Smooth muscle cell (in vitro differentiated cells): ENCODE measurements around the gene UBE3C. TPM values are rescaled to one million over a fixed set of nuclear protein-coding genes. Genes with fewer than 3 reads are reported as not detected.

Experiments used
- DNase-seq: peaks from one replicate; lab custom pipeline; 2025; ENCODE audit not compliant: unreplicated experiment; lab: John Stamatoyannopoulos, UW
- H2AFZ ChIP-seq: fragments of 200-600 bp; sonication (generic); 2 replicates; pipeline ENCODE4 v1.6.0; 2016; ENCODE audit warnings: antibody characterized with exemption, low read depth, mild to moderate bottlenecking
- H3F3A ChIP-seq: fragments of 200-600 bp; sonication (generic); 2 replicates; pipeline ENCODE4 v1.6.0; 2017; ENCODE audit warnings: antibody characterized with exemption, low read depth
- H3K27ac ChIP-seq: fragments of 200-600 bp; sonication (generic); 2 replicates; pipeline ENCODE4 v1.5.1; 2016; ENCODE audit warnings: low read depth, mild to moderate bottlenecking
- H3K27me3 ChIP-seq: fragments of 200-600 bp; sonication (generic); 2 replicates; pipeline ENCODE4 v1.6.1; 2016; ENCODE audit warnings: low read depth, mild to moderate bottlenecking
- H3K36me3 ChIP-seq: fragments of 200-600 bp; sonication (generic); 2 replicates; pipeline ENCODE4 v1.5.1; 2016; ENCODE audit warnings: low read depth
- H3K4me1 ChIP-seq: fragments of 200-600 bp; sonication (generic); 2 replicates; pipeline ENCODE4 v1.5.1; 2016; ENCODE audit warnings: low read depth
- H3K4me2 ChIP-seq: fragments of 200-600 bp; sonication (generic); 2 replicates; pipeline ENCODE4 v1.6.0; 2016; ENCODE audit warnings: mild to moderate bottlenecking
- H3K4me3 ChIP-seq: fragments of 200-600 bp; sonication (generic); 2 replicates; pipeline ENCODE4 v1.5.1; 2016; ENCODE audit warnings: mild to moderate bottlenecking
- H3K79me2 ChIP-seq: fragments of 200-600 bp; sonication (generic); 2 replicates; pipeline ENCODE4 v1.6.0; 2016; ENCODE audit warnings: low read depth, mild to moderate bottlenecking
- H3K9ac ChIP-seq: fragments of 200-600 bp; sonication (generic); 2 replicates; pipeline ENCODE4 v1.6.0; 2016; ENCODE audit warnings: low read depth
- H3K9me3 ChIP-seq: fragments of 200-600 bp; sonication (generic); replicated peaks from 2 replicates; pipeline ENCODE4 v1.5.1; 2016; ENCODE audit warnings: low read depth
- H4K20me1 ChIP-seq: fragments of 200-600 bp; sonication (generic); 2 replicates; pipeline ENCODE4 v1.6.0; 2016; ENCODE audit warnings: low read depth
- WGBS: methylation state at CpG from one replicate; pipeline ENCODE4 v1.1.7; 2016; ENCODE audit warnings: low lambda C conversion rate; 5-methylcytosine and 5-hydroxymethylcytosine counted together
- polyA plus RNA-seq: library from polyadenylated mRNA; unstranded; fragments of >200 nt; fragmentation: Nextera tagmentation; extraction: Ambion mirVana; gene quantifications from 2 replicates; pipeline ENCODE4 v1.2.1, GENCODE V29; 2016
- total RNA-seq: library from RNA; depleted of rRNA; stranded (reverse); fragments of >200 nt; gene quantifications from 2 replicates; pipeline ENCODE4 v1.2.3, GENCODE V29; 2014
- TF ChIP-seq, protein P1 (sequence below): fragments of 200-600 bp; sonication (generic); IDR thresholded peaks from 2 replicates; pipeline ENCODE4 v1.5.1; 2017; ENCODE audit warnings: borderline replicate concordance, mild to moderate bottlenecking, antibody characterized with exemption; ENCODE audit not compliant: insufficient read depth, poor library complexity, severe bottlenecking

The UBE3C gene
- total and polyA plus RNA-seq, 2 experiments from 2014 or later = 16.3 to 43.1 TPM

DNA sequence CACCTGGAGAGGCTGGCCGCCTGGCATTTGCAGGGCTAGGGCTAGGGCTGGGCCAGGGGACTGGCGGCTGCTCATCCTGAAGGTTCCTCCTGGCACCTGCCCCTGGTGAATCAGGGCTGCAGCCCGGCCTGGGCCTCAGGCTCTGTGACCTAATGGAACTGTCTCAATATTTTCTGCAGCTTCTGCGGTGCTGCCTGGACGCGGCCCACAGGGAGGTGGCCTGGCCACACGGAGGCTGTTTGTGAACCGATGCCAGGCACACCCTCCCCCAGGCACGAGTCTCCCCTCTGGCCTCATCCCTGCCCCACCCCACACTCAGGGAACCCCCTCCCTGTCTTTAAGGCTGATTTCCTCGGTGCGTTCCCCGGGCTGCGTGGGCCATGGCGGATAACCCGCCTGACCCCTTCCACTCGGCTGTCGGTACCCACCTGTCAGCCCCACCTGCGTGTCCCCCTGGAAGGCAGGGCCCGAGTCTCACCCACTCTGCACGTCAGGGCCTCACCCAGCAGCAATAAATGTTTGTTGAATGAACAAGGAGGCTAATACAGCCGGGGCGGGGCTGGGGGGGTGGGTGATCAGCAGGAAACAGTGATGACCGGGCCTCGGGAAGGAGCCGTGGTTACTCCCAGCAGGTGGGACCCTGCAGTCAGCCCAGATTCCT is 143.5 kb downstream of the UBE3C start:
- H3K79me2 ChIP-seq = no peaks in the 10 kb centered on the region
- no peaks in the 10 kb centered on the region for H3K4me1 ChIP-seq
- no peak overlapping the region for H3K9ac ChIP-seq
- no peak overlapping the region for H3K4me3 ChIP-seq
- no peak for DNase-seq
- H3F3A ChIP-seq = no peaks in the 10 kb centered on the region
- no peaks in the 10 kb centered on the region for H3K27me3 ChIP-seq
- H2AFZ ChIP-seq = no peak overlapping the region
- no peak overlapping the region for H3K27ac ChIP-seq
- TF ChIP-seq, protein P1, sequence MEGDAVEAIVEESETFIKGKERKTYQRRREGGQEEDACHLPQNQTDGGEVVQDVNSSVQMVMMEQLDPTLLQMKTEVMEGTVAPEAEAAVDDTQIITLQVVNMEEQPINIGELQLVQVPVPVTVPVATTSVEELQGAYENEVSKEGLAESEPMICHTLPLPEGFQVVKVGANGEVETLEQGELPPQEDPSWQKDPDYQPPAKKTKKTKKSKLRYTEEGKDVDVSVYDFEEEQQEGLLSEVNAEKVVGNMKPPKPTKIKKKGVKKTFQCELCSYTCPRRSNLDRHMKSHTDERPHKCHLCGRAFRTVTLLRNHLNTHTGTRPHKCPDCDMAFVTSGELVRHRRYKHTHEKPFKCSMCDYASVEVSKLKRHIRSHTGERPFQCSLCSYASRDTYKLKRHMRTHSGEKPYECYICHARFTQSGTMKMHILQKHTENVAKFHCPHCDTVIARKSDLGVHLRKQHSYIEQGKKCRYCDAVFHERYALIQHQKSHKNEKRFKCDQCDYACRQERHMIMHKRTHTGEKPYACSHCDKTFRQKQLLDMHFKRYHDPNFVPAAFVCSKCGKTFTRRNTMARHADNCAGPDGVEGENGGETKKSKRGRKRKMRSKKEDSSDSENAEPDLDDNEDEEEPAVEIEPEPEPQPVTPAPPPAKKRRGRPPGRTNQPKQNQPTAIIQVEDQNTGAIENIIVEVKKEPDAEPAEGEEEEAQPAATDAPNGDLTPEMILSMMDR = no peak
- WGBS = 70% methylated on average over 25 of the region's 25 CpGs
- no peaks in the 10 kb centered on the region for H3K36me3 ChIP-seq
- H3K9me3 ChIP-seq = no peaks in the 10 kb centered on the region
- H3K4me2 ChIP-seq = no peak overlapping the region
- no peaks in the 10 kb centered on the region for H4K20me1 ChIP-seq

DNA sequence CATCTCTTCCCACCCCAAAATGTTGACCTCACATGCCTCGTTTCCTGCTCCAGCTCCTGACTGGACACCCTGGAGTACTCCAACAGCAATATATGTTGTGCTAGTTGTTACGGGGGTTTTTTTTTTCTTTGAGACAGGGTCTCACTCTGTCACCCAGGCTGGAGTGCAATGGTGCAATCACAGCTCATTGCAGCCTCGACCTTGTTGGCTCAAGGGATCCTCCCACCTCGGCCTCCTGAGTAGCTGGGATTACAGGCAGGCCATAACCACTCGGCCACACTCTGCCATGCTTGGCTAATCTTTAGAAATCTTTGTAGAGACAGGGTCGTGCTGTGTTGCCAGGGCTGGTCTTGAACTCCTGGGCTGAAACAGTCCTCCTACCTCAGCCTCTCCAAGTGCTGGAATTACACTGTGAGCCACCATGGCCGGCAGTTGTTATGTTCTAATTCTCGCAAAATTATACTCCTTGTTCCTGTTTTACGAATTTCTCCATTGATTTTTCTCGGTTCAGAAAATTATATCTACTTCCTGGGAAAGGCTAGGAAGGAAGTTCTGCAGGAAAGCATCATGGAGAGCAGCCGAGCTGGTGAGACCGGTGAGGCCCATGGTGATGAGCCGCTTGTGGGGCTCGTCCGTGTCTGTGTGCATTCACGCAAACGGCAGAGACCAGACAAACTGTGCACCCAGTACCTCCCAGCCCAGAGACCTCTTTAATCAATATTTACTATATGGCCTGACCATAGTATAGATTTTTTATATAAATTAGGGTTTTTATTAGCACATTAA is 145.7 kb downstream of the UBE3C start:
- Histone ChIP-seq H3K79me2 (no peaks in the 10 kb centered on the region), H3K4me3 (no peak overlapping the region), H3K27me3 (no peaks in the 10 kb centered on the region), H2AFZ (no peak overlapping the region), H3K36me3 (no peaks in the 10 kb centered on the region), H3K4me2 (no peak overlapping the region), H3K9me3 (no peaks in the 10 kb centered on the region), H3K4me1 (no peaks in the 10 kb centered on the region), H3F3A (no peaks in the 10 kb centered on the region), H3K27ac (no peak overlapping the region), H4K20me1 (no peaks in the 10 kb centered on the region), H3K9ac (no peak overlapping the region)
- TF ChIP-seq, protein P1 = no peak
- DNase-seq = no peak
- 93% methylated on average over 17 of the region's 17 CpGs for WGBS

DNA sequence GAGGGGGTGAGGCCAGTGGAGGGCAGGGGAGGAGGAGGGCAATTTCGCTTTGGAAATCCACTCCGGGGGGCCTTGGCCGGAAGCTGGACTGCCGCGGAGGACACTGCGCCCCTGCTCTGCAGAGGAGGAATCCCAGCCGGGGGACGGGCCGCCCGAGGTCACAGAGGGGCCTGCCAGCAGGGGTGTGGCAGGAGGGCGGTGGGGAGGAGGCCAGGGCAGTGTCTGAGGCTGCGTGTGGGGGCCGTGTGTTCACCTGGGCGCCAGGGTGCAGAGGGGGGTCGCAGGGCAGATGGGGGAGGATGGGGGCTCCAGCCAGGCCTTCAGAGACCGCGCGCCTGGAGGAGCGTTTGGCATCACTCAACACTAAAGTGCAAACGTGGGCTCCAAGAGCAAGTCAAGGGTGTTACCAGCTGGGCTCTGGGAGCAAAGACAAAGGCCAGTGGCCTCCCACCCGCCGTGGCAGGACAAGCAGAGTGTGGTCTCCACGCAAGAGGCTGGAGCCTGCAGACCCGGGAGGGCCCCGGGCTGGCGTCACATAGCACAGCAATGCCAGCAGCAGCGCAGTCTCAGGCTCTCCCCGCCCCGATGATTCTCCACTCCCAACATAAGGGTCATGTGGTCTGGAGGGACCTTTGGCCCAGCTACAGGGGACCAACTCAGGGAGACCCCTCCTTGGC is 152.8 kb downstream of the UBE3C start:
- no peak overlapping the region for H3K9ac ChIP-seq
- no peaks in the 10 kb centered on the region for H4K20me1 ChIP-seq
- no peak overlapping the region for H3K27ac ChIP-seq
- no peak overlapping the region for H3K4me2 ChIP-seq
- no peaks in the 10 kb centered on the region for H3K9me3 ChIP-seq
- H3K4me3 ChIP-seq = no peak overlapping the region
- TF ChIP-seq, protein P1 = no peak
- 96% methylated on average over 23 of the region's 29 CpGs for WGBS
- no peaks in the 10 kb centered on the region for H3F3A ChIP-seq
- H3K36me3 ChIP-seq = no peaks in the 10 kb centered on the region
- no peak for DNase-seq
- H3K4me1 ChIP-seq = no peaks in the 10 kb centered on the region
- H2AFZ ChIP-seq = no peak overlapping the region
- no peaks in the 10 kb centered on the region for H3K27me3 ChIP-seq
- H3K79me2 ChIP-seq = no peaks in the 10 kb centered on the region
